ENCODE data around the gene SLC4A9. TPM values are rescaled to one million over a fixed set of nuclear protein-coding genes. Genes with fewer than 3 reads are reported as not detected.

Gene SLC4A9
- total RNA-seq, 1 donor, result 0.10 TPM

- H3K4me3 ChIP-seq (ENCODE audit: low read length), result no peak overlapping the region
- H3K27me3 ChIP-seq (ENCODE audit: insufficient read depth, low read length), result no peaks in the 10 kb centered on the region
- H3K9me3 ChIP-seq (ENCODE audit: low read depth, low read length), result no peaks in the 10 kb centered on the region
- no peaks in the 10 kb centered on the region for H3K4me1 ChIP-seq (ENCODE audit: insufficient read depth, low read length)
Observed at GRCh38 chr5:140391312-140391711, 31.3 kb downstream of the SLC4A9 start.

- Histone ChIP-seq H3K27me3 (ENCODE audit: insufficient read depth, low read length) (no peaks in the 10 kb centered on the region), H3K4me3 (ENCODE audit: low read length) (no peak overlapping the region), H3K4me1 (ENCODE audit: insufficient read depth, low read length) (no peaks in the 10 kb centered on the region), H3K9me3 (ENCODE audit: low read depth, low read length) (no peaks in the 10 kb centered on the region)
Observed at GRCh38 chr5:140391732-140392131, 31.7 kb downstream of the SLC4A9 start.

GRCh38 chr5:140393738-140394137 lies 33.7 kb downstream of the SLC4A9 start:
- Histone ChIP-seq H3K4me1 (ENCODE audit: insufficient read depth, low read length) (no peaks in the 10 kb centered on the region), H3K9me3 (ENCODE audit: low read depth, low read length) (no peaks in the 10 kb centered on the region), H3K4me3 (ENCODE audit: low read length) (no peak overlapping the region), H3K27me3 (ENCODE audit: insufficient read depth, low read length) (no peaks in the 10 kb centered on the region)

- Histone ChIP-seq H3K9me3 (ENCODE audit: low read depth, low read length) (no peaks in the 10 kb centered on the region), H3K4me1 (ENCODE audit: insufficient read depth, low read length) (peaks cover 18% of the 10 kb centered on the region), H3K4me3 (ENCODE audit: low read length) (no peak overlapping the region), H3K27me3 (ENCODE audit: insufficient read depth, low read length) (no peaks in the 10 kb centered on the region)
Observed at GRCh38 chr5:140398379-140398811, 38.4 kb downstream of the SLC4A9 start.

GRCh38 chr5:140399979-140400729 lies 40.2 kb downstream of the SLC4A9 start:
- Histone ChIP-seq H3K9me3 (ENCODE audit: low read depth, low read length) (no peaks in the 10 kb centered on the region), H3K4me1 (ENCODE audit: insufficient read depth, low read length) (peaks cover 35% of the 10 kb centered on the region), H3K4me3 (ENCODE audit: low read length) (peak overlapping the region; percentile 68), H3K27me3 (ENCODE audit: insufficient read depth, low read length) (no peaks in the 10 kb centered on the region)

GRCh38 chr5:140400730-140401361 lies 40.9 kb downstream of the SLC4A9 start:
- Histone ChIP-seq H3K4me3 (ENCODE audit: low read length) (peak overlapping the region; percentile 68), H3K4me1 (ENCODE audit: insufficient read depth, low read length) (peaks cover 35% of the 10 kb centered on the region), H3K27me3 (ENCODE audit: insufficient read depth, low read length) (no peaks in the 10 kb centered on the region), H3K9me3 (ENCODE audit: low read depth, low read length) (no peaks in the 10 kb centered on the region)

- H3K27me3 ChIP-seq (ENCODE audit: insufficient read depth, low read length), result no peaks in the 10 kb centered on the region
- peak within 1 kb of the TSS; percentile 68 for H3K4me3 ChIP-seq (ENCODE audit: low read length)
- H3K9me3 ChIP-seq (ENCODE audit: low read depth, low read length), result no peaks in the 10 kb centered on the region
- peaks cover 40% of the 10 kb centered on the region for H3K4me1 ChIP-seq (ENCODE audit: insufficient read depth, low read length)
Observed at GRCh38 chr5:140401362-140402257, 41.6 kb downstream of the SLC4A9 start, which contains the start of gene ANKHD1. TSS of gene ANKHD1 (plus strand) at chr5:140401833. CDS start at chr5:140401968, 135 bp downstream.

GRCh38 chr5:140402258-140403074 lies 42.5 kb downstream of the SLC4A9 start:
- Histone ChIP-seq H3K4me3 (ENCODE audit: low read length) (peak overlapping the region; percentile 68), H3K9me3 (ENCODE audit: low read depth, low read length) (no peaks in the 10 kb centered on the region), H3K4me1 (ENCODE audit: insufficient read depth, low read length) (peaks cover 40% of the 10 kb centered on the region)

GRCh38 chr5:140403613-140404012 lies 43.6 kb downstream of the SLC4A9 start:
- peaks cover 45% of the 10 kb centered on the region for H3K4me1 ChIP-seq (ENCODE audit: insufficient read depth, low read length)
- no peaks in the 10 kb centered on the region for H3K27me3 ChIP-seq (ENCODE audit: insufficient read depth, low read length)
- H3K9me3 ChIP-seq (ENCODE audit: low read depth, low read length), result no peaks in the 10 kb centered on the region
- peak overlapping the region; percentile 68 for H3K4me3 ChIP-seq (ENCODE audit: low read length)

More at GRCh38 chr5:140402258-140403074, 42.5 kb downstream of the SLC4A9 start:
- no peaks in the 10 kb centered on the region for H3K27me3 ChIP-seq (ENCODE audit: insufficient read depth, low read length)

- Histone ChIP-seq H3K27me3 (ENCODE audit: insufficient read depth, low read length) (no peaks in the 10 kb centered on the region), H3K4me1 (ENCODE audit: insufficient read depth, low read length) (peaks cover 34% of the 10 kb centered on the region), H3K9me3 (ENCODE audit: low read depth, low read length) (no peaks in the 10 kb centered on the region), H3K4me3 (ENCODE audit: low read length) (no peak overlapping the region)
Observed at GRCh38 chr5:140408750-140409241, 48.8 kb downstream of the SLC4A9 start.

- no peak overlapping the region for H3K4me3 ChIP-seq (ENCODE audit: low read length)
Observed at GRCh38 chr5:140413230-140413629, 53.2 kb downstream of the SLC4A9 start.

GRCh38 chr5:140417235-140417634 lies 57.2 kb downstream of the SLC4A9 start:
- Histone ChIP-seq H3K9me3 (ENCODE audit: low read depth, low read length) (no peaks in the 10 kb centered on the region), H3K27me3 (ENCODE audit: insufficient read depth, low read length) (no peaks in the 10 kb centered on the region), H3K4me1 (ENCODE audit: insufficient read depth, low read length) (peaks cover 14% of the 10 kb centered on the region), H3K4me3 (ENCODE audit: low read length) (no peak overlapping the region)

More at GRCh38 chr5:140413230-140413629, 53.2 kb downstream of the SLC4A9 start:
- Histone ChIP-seq H3K4me1 (ENCODE audit: insufficient read depth, low read length) (peaks cover 15% of the 10 kb centered on the region), H3K9me3 (ENCODE audit: low read depth, low read length) (no peaks in the 10 kb centered on the region), H3K27me3 (ENCODE audit: insufficient read depth, low read length) (no peaks in the 10 kb centered on the region)

- H3K27me3 ChIP-seq (ENCODE audit: insufficient read depth, low read length), result no peaks in the 10 kb centered on the region
- H3K4me1 ChIP-seq (ENCODE audit: insufficient read depth, low read length), result peaks cover 9% of the 10 kb centered on the region
- no peak overlapping the region for H3K4me3 ChIP-seq (ENCODE audit: low read length)
- no peaks in the 10 kb centered on the region for H3K9me3 ChIP-seq (ENCODE audit: low read depth, low read length)
Observed at GRCh38 chr5:140418862-140419520, 59.0 kb downstream of the SLC4A9 start.

- no peak overlapping the region for H3K4me3 ChIP-seq (ENCODE audit: low read length)
- H3K4me1 ChIP-seq (ENCODE audit: insufficient read depth, low read length), result peaks cover 10% of the 10 kb centered on the region
- no peaks in the 10 kb centered on the region for H3K9me3 ChIP-seq (ENCODE audit: low read depth, low read length)
- no peaks in the 10 kb centered on the region for H3K27me3 ChIP-seq (ENCODE audit: insufficient read depth, low read length)
Observed at GRCh38 chr5:140420226-140420570, 60.2 kb downstream of the SLC4A9 start.
